Natural killer cell treated with Interleukin-12 subunit alpha and Interleukin-12 subunit beta and Interleukin-15 and Interleukin-18, amount 100 ng/mL, for 72 hours (primary cell): ENCODE data around the gene KIFAP3. TPM values are rescaled to one million over a fixed set of nuclear protein-coding genes. Genes with fewer than 3 reads are reported as not detected.
"Not testable (repeated sequence)": the region's sequence is repeated elsewhere in the genome, so short reads cannot be mapped to it uniquely, and the experiment has no call there.

Experiments used
- ATAC-seq, 2 donors: fragments of 150-1000 bp; cut with Tn5 transposase in 1 of 2; sonication (Bioruptor Pico), chemical (Tn5 transposase) in 1 of 2; 2 replicates each; pipeline ENCODE4 v1.10.0; 2021
- DNase-seq: peaks from one replicate; pipeline ENCODE4 v3.0.0; 2022; ENCODE audit warnings: low spot score
- H3K27ac Mint-ChIP-seq, 2 donors: 1 replicate in 1 of 2; 2 replicates in 1 of 2; pipeline ENCODE4 v1.8.0; 2022; ENCODE audit warnings: mixed read lengths in 2 of 2, mild to moderate bottlenecking in 1 of 2, moderate library complexity in 1 of 2
- H3K27me3 Mint-ChIP-seq, 2 donors: 1 replicate in 1 of 2; 2 replicates in 1 of 2; pipeline ENCODE4 v1.8.0; 2022; ENCODE audit warnings: mixed read lengths in 2 of 2
- H3K36me3 Mint-ChIP-seq: one replicate; pipeline ENCODE4 v1.8.0; 2022; ENCODE audit warnings: mixed read lengths
- H3K4me1 Mint-ChIP-seq, 2 donors: 1 replicate in 1 of 2; 2 replicates in 1 of 2; pipeline ENCODE4 v1.8.0; 2022; ENCODE audit warnings: low read depth in 2 of 2, mixed read lengths in 2 of 2, mild to moderate bottlenecking in 1 of 2
- H3K4me3 Mint-ChIP-seq: one replicate; pipeline ENCODE4 v1.8.0; 2022; ENCODE audit warnings: mixed read lengths
- H3K9me3 Mint-ChIP-seq: 2 replicates; pipeline ENCODE4 v1.8.0; 2022; ENCODE audit warnings: mixed read lengths
- total RNA-seq, 2 donors: library from RNA; stranded (reverse); gene quantifications; one replicate each; pipeline ENCODE4 v1.2.3, GENCODE V29; 2022

The KIFAP3 gene
- total RNA-seq, 2 donors from 2014 or later = 33.6 to 38.3 TPM

DNA sequence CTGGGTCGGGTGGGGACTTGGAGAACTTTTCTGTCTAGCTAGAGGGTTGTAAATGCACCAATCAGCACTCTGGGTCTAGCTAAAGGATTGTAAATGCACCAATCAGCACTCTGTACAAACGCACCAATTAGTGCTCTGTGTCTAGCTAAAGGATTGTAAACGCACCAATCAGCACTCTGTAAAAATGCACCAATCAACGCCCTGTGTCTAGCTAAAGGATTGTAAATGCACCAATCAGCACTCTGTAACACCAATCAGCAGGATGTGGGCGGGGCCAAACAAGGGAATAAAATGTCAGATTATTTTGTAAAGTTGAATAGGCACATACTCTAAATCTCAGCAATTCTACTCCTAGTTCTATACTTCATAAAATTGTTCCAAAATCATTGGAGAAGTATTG is 2.5 kb upstream of the KIFAP3 start:
- not testable (repeated sequence) for H3K36me3 Mint-ChIP-seq, H3K27ac Mint-ChIP-seq, H3K27me3 Mint-ChIP-seq, H3K4me3 Mint-ChIP-seq, H3K9me3 Mint-ChIP-seq, ATAC-seq, DNase-seq
- H3K4me1 Mint-ChIP-seq = peaks cover 27 to 32% of the 10 kb centered on the region in 2 donors

DNA sequence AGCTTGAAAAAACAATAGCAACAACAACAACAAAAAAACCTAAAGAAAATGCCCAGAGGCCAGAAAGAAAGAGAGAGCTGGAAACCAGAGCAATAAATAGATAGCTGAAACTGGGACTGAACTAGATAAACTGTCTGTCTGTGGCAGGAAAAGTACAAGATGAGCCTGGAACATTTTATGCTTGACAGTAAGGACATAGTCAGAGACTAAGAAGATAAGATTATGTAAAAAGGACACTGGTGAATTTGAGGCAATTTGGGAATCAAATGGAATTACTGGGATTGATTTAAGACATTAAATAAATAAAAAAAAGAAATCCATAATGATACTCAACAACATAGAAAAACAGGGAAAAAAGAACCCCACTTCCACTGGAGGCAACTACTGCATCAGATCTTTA is 1.7 kb upstream of the KIFAP3 start:
- Mint-ChIP-seq H3K27me3 (no peaks in the 10 kb centered on the region), H3K27ac (no peak overlapping the region), H3K4me3 (no peak overlapping the region), H3K4me1 (peaks cover 33 to 35% of the 10 kb centered on the region in 2 donors), H3K9me3 (peaks cover 4% of the 10 kb centered on the region), H3K36me3 (peaks cover 5% of the 10 kb centered on the region)
- DNase-seq (no peak), ATAC-seq (no peak)

DNA sequence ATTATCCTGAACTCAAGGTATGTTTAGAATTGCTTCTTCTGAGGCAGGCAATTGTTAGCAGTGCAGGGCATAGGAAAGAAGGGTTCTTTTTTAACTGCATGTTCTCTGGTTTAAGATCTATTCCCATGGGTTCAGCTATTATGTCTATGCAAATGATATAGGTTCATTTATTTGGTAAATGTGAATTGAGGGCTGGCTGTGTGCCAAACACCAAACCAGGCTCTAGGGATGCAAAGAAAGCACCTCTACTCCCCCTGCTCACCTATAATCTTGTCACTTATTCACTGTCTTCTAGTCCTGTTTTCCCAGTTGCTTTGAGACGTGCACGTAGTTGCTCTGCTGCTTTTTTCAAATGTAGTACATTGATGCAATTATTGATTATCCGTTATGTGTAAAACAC is 691 bp upstream of the KIFAP3 start:
- no peak for DNase-seq
- ATAC-seq = no peak
- Mint-ChIP-seq H3K4me1 (peaks cover 40 to 45% of the 10 kb centered on the region in 2 donors), H3K4me3 (peak overlapping the region; percentile 99), H3K27me3 (no peaks in the 10 kb centered on the region), H3K27ac (peak overlapping the region; percentile 96 to 99), H3K36me3 (peaks cover 12% of the 10 kb centered on the region), H3K9me3 (peaks cover 4% of the 10 kb centered on the region)

- Mint-ChIP-seq H3K27me3 (no peaks in the 10 kb centered on the region), H3K4me1 (peaks cover 49 to 59% of the 10 kb centered on the region in 2 donors), H3K9me3 (peaks cover 4% of the 10 kb centered on the region), H3K36me3 (peaks cover 12% of the 10 kb centered on the region), H3K27ac (peak overlapping the region; percentile 96 to 99), H3K4me3 (peak overlapping the region; percentile 99)
- DNase-seq (no peak), ATAC-seq (no peak)
Measured at GRCh38 chr1:170073893-170074249, 624 bp downstream of the KIFAP3 start.

GRCh38 chr1:170071378-170071777 is 3.1 kb downstream of the KIFAP3 start:
- Mint-ChIP-seq H3K4me1 (peaks cover 68 to 80% of the 10 kb centered on the region in 2 donors), H3K9me3 (no peaks in the 10 kb centered on the region), H3K27ac (no peak overlapping the region), H3K36me3 (peaks cover 12% of the 10 kb centered on the region), H3K27me3 (no peaks in the 10 kb centered on the region), H3K4me3 (peak overlapping the region; percentile 15)
- no peak for ATAC-seq
- no peak for DNase-seq

GRCh38 chr1:170068923-170069322 is 5.6 kb downstream of the KIFAP3 start:
- peaks cover 12% of the 10 kb centered on the region for H3K36me3 Mint-ChIP-seq
- DNase-seq = no peak
- H3K27me3 Mint-ChIP-seq = no peaks in the 10 kb centered on the region
- peaks cover 55 to 60% of the 10 kb centered on the region in 2 donors for H3K4me1 Mint-ChIP-seq
- H3K27ac Mint-ChIP-seq = peak overlapping the region; percentile 74 to 90
- H3K4me3 Mint-ChIP-seq = peak overlapping the region; percentile 78
- no peaks in the 10 kb centered on the region for H3K9me3 Mint-ChIP-seq
- peak in 1 of 2 donors; percentile 44 for ATAC-seq

DNA sequence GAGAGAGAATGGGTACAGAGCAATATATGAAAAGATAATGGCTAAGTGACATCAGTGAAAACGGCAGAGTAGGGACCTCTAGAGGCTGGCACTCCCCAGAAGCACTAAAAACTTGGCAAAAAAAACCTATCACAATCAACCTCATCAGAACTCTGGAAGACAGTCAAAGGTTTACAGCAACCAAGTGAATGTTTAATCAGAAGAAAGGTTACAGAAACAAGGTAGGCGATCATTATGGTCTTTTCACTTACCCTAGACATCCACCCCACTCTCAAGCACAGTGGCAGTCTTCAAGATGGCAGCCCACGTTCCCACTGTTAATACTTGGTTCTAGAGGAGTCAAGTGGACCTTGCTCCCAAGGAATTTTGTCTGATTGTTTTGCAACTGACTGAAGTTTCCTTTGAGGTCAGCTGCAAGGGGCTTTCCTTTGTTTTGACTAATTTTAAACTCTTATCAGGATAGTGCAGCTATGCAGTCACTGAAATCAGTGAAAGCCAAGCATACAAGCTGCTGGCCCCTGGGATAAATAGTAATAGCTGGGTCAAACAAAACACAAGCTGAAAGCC is 7.2 kb downstream of the KIFAP3 start:
- Mint-ChIP-seq H3K27me3 (no peaks in the 10 kb centered on the region), H3K9me3 (peaks cover 4% of the 10 kb centered on the region), H3K27ac (peak overlapping the region; percentile 74 to 90), H3K36me3 (peaks cover 18% of the 10 kb centered on the region), H3K4me1 (peaks cover 57 to 61% of the 10 kb centered on the region in 2 donors), H3K4me3 (peak overlapping the region; percentile 78)
- no peak for DNase-seq
- ATAC-seq = no peak

GRCh38 chr1:170064821-170065220 is 9.7 kb downstream of the KIFAP3 start:
- peaks cover 12% of the 10 kb centered on the region for H3K36me3 Mint-ChIP-seq
- H3K4me1 Mint-ChIP-seq = peaks cover 43 to 46% of the 10 kb centered on the region in 2 donors
- H3K4me3 Mint-ChIP-seq = no peak overlapping the region
- no peak overlapping the region for H3K27ac Mint-ChIP-seq
- H3K9me3 Mint-ChIP-seq = peaks cover 4% of the 10 kb centered on the region
- ATAC-seq (no peak), DNase-seq (no peak)
- no peaks in the 10 kb centered on the region for H3K27me3 Mint-ChIP-seq

- Mint-ChIP-seq H3K27ac (no peak overlapping the region), H3K36me3 (peaks cover 12% of the 10 kb centered on the region), H3K27me3 (no peaks in the 10 kb centered on the region), H3K4me1 (peaks cover 38% of the 10 kb centered on the region in 2 donors), H3K4me3 (no peak overlapping the region), H3K9me3 (peaks cover 7% of the 10 kb centered on the region)
- no peak for DNase-seq
- ATAC-seq = no peak
Measured at GRCh38 chr1:170063109-170063826, 11.2 kb downstream of the KIFAP3 start.

GRCh38 chr1:170061676-170062075 is 12.8 kb downstream of the KIFAP3 start:
- peaks cover 12% of the 10 kb centered on the region for H3K36me3 Mint-ChIP-seq
- not testable (repeated sequence) for H3K9me3 Mint-ChIP-seq, H3K27me3 Mint-ChIP-seq, H3K27ac Mint-ChIP-seq, H3K4me3 Mint-ChIP-seq, ATAC-seq, DNase-seq
- peaks cover 24 to 29% of the 10 kb centered on the region in 2 donors for H3K4me1 Mint-ChIP-seq

DNA sequence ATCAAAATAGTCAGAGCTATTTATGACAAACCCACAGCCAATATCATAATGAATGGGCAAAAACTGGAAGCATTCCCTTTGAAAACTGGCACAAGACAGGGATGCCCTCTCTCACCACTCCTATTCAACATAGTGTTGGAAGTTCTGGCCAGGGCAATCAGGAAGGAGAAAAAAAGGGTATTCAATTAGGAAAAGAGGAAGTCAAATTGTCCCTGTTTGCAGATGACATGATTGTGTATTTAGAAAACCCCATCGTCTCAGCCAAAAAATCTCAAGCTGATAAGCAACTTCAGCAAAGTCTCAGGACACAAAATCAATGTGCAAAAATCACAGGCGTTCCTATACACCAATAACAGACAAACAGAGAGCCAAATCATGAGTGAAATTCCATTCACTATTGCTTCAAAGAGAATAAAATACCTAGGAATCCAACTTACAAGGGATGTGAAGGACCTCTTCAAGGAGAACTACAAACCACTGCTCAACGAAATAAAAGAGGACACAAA is 14.4 kb downstream of the KIFAP3 start:
- H3K4me3 Mint-ChIP-seq, DNase-seq, H3K9me3 Mint-ChIP-seq, H3K27ac Mint-ChIP-seq, H3K27me3 Mint-ChIP-seq, ATAC-seq: not testable (repeated sequence)
- H3K36me3 Mint-ChIP-seq = peaks cover 12% of the 10 kb centered on the region
- peaks cover 26 to 27% of the 10 kb centered on the region in 2 donors for H3K4me1 Mint-ChIP-seq

DNA sequence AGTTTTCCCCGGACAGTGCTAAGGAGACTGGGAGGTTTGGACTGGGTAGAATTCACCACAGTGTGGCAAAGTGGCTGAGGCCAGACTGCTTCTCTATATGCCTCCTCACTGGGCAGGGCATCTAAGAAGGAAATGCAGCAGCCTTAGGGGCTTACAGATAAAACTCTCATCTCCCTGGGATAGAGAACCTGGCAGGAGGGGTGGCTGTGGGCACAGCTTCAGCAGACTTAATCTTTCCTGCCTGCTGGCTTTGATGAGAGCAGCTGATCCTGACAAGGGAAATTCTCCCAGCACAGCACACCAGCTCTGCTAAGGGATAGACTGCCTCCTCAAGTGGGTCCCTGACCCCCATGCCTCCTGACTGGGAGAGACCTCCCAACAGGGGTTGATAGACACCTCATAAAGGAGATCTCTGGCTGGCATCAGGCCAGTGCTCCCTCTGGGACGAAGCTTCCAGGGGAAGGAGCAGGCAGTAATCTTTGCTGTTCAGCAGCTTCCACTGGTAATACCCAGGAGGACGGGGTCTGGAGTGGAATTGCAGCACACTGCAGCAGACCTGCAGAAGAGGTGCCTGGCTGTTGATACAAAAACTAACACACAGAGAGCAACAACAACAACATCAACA is 25.2 kb downstream of the KIFAP3 start:
- no peak for ATAC-seq
- Mint-ChIP-seq H3K27me3 (no peaks in the 10 kb centered on the region), H3K36me3 (peaks cover 50% of the 10 kb centered on the region), H3K27ac (no peak overlapping the region), H3K4me3 (no peak overlapping the region), H3K9me3 (peaks cover 9% of the 10 kb centered on the region), H3K4me1 (peaks cover 28 to 38% of the 10 kb centered on the region in 2 donors)
- no peak for DNase-seq

DNA sequence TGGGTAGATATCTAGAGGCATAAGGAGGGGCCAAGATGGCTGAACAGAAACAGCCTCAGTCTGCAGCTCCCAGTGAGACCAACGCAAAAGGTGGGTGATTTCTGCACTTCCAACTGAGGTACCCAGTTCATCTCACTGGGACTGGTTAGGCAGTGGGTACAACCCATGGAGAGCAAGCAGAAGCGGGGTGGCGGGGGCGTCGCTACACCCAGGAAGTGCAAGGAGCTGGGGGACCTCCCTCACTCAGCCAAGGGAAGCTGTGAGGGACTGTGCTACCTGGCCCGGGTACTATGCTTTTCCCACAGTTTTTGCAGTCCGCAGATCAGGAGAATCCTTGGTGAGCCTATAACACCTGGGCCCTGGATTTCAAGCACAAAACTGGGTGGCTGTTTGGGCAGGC is 26.0 kb downstream of the KIFAP3 start:
- H3K27ac Mint-ChIP-seq = no peak overlapping the region
- H3K4me1 Mint-ChIP-seq = peaks cover 23 to 31% of the 10 kb centered on the region in 2 donors
- DNase-seq = no peak
- no peak for ATAC-seq
- H3K27me3 Mint-ChIP-seq = no peaks in the 10 kb centered on the region
- H3K36me3 Mint-ChIP-seq = peaks cover 44% of the 10 kb centered on the region
- H3K9me3 Mint-ChIP-seq = peaks cover 9% of the 10 kb centered on the region
- H3K4me3 Mint-ChIP-seq = no peak overlapping the region

- H3K36me3 Mint-ChIP-seq = peaks cover 15% of the 10 kb centered on the region
Measured at GRCh38 chr1:170044187-170044586, 30.3 kb downstream of the KIFAP3 start.

More at GRCh38 chr1:170044187-170044586, 30.3 kb downstream of the KIFAP3 start:
- Mint-ChIP-seq H3K4me3 (no peak overlapping the region), H3K4me1 (peaks cover 0 to 9% of the 10 kb centered on the region in 2 donors), H3K27me3 (no peaks in the 10 kb centered on the region), H3K27ac (no peak overlapping the region), H3K9me3 (no peaks in the 10 kb centered on the region)
- no peak for DNase-seq
- ATAC-seq = no peak
